Measurements from ENCODE around the gene BMERB1. TPM values are rescaled to one million over a fixed set of nuclear protein-coding genes. Genes with fewer than 3 reads are reported as not detected.
"Not testable (repeated sequence)": the region's sequence is repeated elsewhere in the genome, so short reads cannot be mapped to it uniquely, and the experiment has no call there.

BMERB1 gene
- total and polyA plus RNA-seq, 2 experiments from 2014 or later = 17.3 to 28.1 TPM

DNA sequence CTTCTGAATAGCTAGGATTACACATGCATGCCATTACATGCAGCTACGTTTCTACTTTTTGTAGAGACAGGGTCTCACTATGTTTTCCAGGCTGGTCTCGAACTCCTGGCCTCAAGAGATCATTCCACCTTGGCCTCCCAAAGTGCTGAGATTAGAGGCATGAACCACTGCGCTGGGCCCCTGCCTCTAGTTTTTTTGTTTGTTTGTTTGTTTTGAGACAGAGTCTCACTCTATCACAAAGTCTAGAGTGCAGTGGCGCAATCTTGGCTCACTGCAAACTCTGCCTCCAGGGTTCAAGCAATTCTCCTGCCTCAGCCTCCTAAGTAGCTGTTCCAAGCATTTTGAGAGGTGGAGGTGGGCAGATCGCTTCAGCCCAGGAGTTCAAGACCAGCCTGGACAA, 12.7 kb upstream of the BMERB1 start:
- not testable (repeated sequence) for H3K4me1 Mint-ChIP-seq; H3K4me3 ChIP-seq; ATAC-seq; H3K4me2 ChIP-seq; H3K27me3 ChIP-seq (ENCODE audit: insufficient read depth); H3K36me3 ChIP-seq (ENCODE audit: insufficient read depth); H3K9me3 Mint-ChIP-seq; H3K27ac ChIP-seq (ENCODE audit: low read depth); DNase-seq (ENCODE audit: low spot score); H3K36me3 Mint-ChIP-seq (ENCODE audit: low read depth); H2AFZ ChIP-seq; H4K20me1 ChIP-seq (replicated peaks; ENCODE audit: insufficient read depth); H3K4me3 Mint-ChIP-seq; H3F3A ChIP-seq (replicated peaks; ENCODE audit: low read depth); H3K27me3 Mint-ChIP-seq (ENCODE audit: insufficient read depth, low read depth, poor library complexity); H3K4me1 ChIP-seq (ENCODE audit: insufficient read depth); H3K79me2 ChIP-seq (replicated peaks; ENCODE audit: insufficient read depth); H3K9me2 ChIP-seq (ENCODE audit: insufficient read depth)
- peak overlapping the region; percentile 39; the same call in 1 of the 2 replicates for H3K27ac Mint-ChIP-seq

DNA sequence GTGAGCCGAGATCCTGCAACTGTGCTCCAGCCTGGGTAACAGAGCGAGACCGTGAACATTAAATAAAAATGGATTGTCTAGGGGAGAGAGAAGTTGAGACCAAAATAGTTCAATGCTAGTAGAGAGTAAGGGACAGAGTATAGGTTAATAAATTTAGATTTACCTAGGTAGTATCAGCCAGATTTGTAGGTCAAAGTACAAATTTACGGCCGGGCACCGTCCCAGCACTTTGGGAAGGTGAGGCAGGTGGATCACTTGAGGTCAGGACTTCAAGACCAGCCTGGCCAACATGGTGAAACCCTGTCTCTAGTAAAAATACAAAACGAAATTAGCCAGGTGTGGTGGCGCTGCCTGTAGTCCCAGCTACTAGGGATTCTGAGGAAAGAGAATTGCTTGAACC, 12.2 kb upstream of the BMERB1 start:
- Histone ChIP-seq H3K79me2 (replicated peaks; ENCODE audit: insufficient read depth) (no peaks in the 10 kb centered on the region), H3K9me2 (ENCODE audit: insufficient read depth) (no peaks in the 10 kb centered on the region), H3K4me1 (ENCODE audit: insufficient read depth) (no peaks in the 10 kb centered on the region), H2AFZ (no peak overlapping the region), H3K36me3 (ENCODE audit: insufficient read depth) (no peaks in the 10 kb centered on the region), H3K4me2 (no peak overlapping the region), H4K20me1 (replicated peaks; ENCODE audit: insufficient read depth) (0 out of 2 replicates have a peak, but pooled peaks cover 3% of the 10 kb centered on the region), H3K27ac (ENCODE audit: low read depth) (no peak overlapping the region), H3K4me3 (no peak overlapping the region), H3F3A (replicated peaks; ENCODE audit: low read depth) (no peaks in the 10 kb centered on the region), H3K27me3 (ENCODE audit: insufficient read depth) (no peaks in the 10 kb centered on the region)
- ATAC-seq = no peak
- H3K4me3 Mint-ChIP-seq = no peak overlapping the region
- no peaks in the 10 kb centered on the region for H3K4me1 Mint-ChIP-seq
- no peaks in the 10 kb centered on the region for H3K9me3 Mint-ChIP-seq
- peaks cover 3% of the 10 kb centered on the region for H3K27me3 Mint-ChIP-seq (ENCODE audit: insufficient read depth, low read depth, poor library complexity)
- H3K27ac Mint-ChIP-seq = no peak overlapping the region
- DNase-seq (ENCODE audit: low spot score) = no peak
- H3K36me3 Mint-ChIP-seq (ENCODE audit: low read depth) = no peaks in the 10 kb centered on the region
- no peak for TF ChIP-seq STAT1 (IDR thresholded peaks at IDR 0.05; ENCODE audit: unreplicated experiment)
- no peak for TF ChIP-seq POLR2AphosphoS5 (IDR thresholded peaks at IDR 0.05; ENCODE audit: low read depth)
- TF ChIP-seq, protein P1, sequence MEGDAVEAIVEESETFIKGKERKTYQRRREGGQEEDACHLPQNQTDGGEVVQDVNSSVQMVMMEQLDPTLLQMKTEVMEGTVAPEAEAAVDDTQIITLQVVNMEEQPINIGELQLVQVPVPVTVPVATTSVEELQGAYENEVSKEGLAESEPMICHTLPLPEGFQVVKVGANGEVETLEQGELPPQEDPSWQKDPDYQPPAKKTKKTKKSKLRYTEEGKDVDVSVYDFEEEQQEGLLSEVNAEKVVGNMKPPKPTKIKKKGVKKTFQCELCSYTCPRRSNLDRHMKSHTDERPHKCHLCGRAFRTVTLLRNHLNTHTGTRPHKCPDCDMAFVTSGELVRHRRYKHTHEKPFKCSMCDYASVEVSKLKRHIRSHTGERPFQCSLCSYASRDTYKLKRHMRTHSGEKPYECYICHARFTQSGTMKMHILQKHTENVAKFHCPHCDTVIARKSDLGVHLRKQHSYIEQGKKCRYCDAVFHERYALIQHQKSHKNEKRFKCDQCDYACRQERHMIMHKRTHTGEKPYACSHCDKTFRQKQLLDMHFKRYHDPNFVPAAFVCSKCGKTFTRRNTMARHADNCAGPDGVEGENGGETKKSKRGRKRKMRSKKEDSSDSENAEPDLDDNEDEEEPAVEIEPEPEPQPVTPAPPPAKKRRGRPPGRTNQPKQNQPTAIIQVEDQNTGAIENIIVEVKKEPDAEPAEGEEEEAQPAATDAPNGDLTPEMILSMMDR (conservative IDR thresholded peaks at IDR 0.05; ENCODE audit: low read depth in 2 of 2) = no peak
- no peak for TF ChIP-seq EZH2phosphoT487 (IDR thresholded peaks at IDR 0.05; ENCODE audit: unreplicated experiment)
- no peak for TF ChIP-seq JUNB (IDR thresholded peaks at IDR 0.05; ENCODE audit: unreplicated experiment)
- no peak for TF ChIP-seq CREB1 (CRISPR knock-in tag; IDR thresholded peaks at IDR 0.05; ENCODE audit: low read depth)
- TF ChIP-seq ZNF114 (CRISPR knock-in tag; IDR thresholded peaks at IDR 0.05) = no peak
- TF ChIP-seq, protein P2, sequence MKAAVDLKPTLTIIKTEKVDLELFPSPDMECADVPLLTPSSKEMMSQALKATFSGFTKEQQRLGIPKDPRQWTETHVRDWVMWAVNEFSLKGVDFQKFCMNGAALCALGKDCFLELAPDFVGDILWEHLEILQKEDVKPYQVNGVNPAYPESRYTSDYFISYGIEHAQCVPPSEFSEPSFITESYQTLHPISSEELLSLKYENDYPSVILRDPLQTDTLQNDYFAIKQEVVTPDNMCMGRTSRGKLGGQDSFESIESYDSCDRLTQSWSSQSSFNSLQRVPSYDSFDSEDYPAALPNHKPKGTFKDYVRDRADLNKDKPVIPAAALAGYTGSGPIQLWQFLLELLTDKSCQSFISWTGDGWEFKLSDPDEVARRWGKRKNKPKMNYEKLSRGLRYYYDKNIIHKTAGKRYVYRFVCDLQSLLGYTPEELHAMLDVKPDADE (IDR thresholded peaks at IDR 0.05) = no peak
- TF ChIP-seq, protein P3, sequence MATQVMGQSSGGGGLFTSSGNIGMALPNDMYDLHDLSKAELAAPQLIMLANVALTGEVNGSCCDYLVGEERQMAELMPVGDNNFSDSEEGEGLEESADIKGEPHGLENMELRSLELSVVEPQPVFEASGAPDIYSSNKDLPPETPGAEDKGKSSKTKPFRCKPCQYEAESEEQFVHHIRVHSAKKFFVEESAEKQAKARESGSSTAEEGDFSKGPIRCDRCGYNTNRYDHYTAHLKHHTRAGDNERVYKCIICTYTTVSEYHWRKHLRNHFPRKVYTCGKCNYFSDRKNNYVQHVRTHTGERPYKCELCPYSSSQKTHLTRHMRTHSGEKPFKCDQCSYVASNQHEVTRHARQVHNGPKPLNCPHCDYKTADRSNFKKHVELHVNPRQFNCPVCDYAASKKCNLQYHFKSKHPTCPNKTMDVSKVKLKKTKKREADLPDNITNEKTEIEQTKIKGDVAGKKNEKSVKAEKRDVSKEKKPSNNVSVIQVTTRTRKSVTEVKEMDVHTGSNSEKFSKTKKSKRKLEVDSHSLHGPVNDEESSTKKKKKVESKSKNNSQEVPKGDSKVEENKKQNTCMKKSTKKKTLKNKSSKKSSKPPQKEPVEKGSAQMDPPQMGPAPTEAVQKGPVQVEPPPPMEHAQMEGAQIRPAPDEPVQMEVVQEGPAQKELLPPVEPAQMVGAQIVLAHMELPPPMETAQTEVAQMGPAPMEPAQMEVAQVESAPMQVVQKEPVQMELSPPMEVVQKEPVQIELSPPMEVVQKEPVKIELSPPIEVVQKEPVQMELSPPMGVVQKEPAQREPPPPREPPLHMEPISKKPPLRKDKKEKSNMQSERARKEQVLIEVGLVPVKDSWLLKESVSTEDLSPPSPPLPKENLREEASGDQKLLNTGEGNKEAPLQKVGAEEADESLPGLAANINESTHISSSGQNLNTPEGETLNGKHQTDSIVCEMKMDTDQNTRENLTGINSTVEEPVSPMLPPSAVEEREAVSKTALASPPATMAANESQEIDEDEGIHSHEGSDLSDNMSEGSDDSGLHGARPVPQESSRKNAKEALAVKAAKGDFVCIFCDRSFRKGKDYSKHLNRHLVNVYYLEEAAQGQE (IDR thresholded peaks at IDR 0.05; ENCODE audit: unreplicated experiment) = no peak
- no peak for TF ChIP-seq NANOG (IDR thresholded peaks at IDR 0.05; ENCODE audit: borderline replicate concordance)
- TF ChIP-seq ZNF331 (CRISPR knock-in tag; IDR thresholded peaks at IDR 0.05; ENCODE audit: low read depth) = no peak
- TF ChIP-seq EZH2 (IDR thresholded peaks at IDR 0.05; ENCODE audit: low read depth, unreplicated experiment) = no peak
